HuH-7.5 (cell line): ENCODE results near the gene MDM2.

Source experiments
- DNase-seq: peaks from one replicate; pipeline ENCODE4 v3.0.0; 2011; ENCODE audit warnings: low spot score

MDM2 gene

DNA sequence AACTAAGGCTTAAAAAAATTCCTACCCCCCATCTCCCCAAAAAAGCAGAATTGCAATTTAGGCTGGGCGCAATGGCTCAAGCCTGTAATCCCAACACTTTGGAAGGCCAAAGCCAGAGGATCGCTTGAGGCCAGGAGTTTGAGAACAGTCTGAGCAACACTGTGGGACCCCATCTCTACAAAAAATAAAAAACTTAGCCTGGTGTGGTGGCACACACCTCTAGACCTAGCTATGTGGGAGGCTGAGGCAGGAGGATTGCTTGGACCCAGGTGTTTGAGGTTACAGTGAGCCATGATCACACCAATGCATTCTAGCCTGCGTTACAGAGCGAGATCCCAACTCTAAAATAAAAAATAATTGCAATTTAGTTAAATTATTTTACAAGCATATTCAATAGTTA, 70.9 kb downstream of the MDM2 start:
- no peak for DNase-seq

DNA sequence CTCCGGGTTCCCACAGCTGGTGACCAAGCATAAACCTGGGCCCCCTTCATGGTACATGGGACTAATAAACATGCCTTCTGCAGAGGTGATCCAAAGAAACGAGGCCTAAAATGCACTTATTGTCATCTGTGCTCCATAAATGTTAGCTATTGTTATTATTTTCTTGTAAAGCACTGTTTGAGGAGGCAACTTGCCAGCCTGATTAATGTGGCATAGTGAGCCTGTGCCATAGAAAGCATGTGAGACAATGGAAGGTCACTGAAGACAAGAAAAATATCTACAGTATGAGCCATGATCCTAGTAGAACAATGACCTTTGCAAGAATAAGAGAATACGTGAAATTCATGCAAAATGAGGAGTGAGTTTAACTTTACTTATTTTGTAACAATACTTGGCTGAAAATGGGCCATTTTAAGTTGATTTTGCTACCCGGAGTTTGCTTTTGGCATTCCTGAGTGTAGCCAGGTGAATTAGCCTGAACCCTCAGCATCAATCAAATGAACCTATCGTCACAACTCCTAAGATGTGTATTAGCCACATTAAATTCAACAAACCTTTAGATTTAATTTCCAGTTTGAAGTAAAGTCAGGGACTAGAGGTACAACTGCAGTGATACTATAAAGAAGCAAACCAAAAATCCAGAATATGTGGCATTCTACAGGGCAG, 72.8 kb downstream of the MDM2 start:
- no peak for DNase-seq

DNA sequence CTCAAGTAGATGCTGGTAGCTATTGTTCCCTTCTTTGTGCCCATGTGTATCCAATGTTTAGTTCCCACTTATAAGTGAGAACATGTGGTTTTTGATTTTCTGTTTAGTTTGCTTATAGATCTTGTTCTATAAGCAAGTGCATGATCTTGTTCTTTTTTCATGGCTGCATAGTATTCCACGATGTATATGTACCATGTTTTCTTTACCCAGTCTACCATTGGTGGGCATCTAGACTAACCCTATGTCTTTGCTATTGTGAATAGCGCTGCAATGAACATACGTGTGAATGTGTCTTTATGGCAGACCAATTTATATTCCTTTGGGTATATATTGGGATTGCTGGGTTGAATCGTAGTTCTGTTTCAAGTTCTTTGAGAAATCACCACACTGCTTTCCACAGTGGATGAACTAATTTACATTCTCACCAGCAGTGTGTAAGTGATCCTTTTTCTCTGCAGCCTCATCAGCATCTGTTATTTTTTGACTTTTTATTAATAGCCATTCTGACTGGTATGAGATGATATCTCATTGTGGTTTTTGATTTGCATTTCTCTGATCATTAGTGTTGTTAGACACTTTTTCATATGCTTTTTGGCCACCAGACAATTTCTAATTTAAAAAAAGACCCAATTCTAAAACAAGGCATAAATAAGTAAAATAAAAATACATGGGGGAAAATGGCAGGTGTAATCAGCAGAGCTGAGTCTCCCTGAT, 74.4 kb downstream of the MDM2 start:
- DNase-seq: no peak

DNA sequence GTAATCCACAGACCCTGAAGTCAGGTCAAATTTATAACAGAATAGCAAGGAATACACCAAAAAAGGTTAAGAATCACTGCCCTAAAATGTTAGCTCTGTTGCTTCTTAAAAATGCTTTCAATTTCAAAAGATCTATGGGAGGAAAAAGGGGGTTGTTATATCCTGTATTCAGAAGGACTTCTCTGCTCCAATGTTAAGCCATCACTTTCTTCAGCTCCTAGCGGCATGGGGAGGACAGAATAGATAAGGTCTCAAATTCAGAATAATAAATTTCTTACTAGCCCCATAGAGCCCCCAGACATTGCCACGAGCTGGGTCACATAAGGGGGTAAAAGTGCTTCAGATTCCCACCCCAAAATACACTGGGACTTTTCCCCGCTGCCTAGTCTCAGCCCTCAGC, 75.2 kb downstream of the MDM2 start:
- DNase-seq: no peak

DNA sequence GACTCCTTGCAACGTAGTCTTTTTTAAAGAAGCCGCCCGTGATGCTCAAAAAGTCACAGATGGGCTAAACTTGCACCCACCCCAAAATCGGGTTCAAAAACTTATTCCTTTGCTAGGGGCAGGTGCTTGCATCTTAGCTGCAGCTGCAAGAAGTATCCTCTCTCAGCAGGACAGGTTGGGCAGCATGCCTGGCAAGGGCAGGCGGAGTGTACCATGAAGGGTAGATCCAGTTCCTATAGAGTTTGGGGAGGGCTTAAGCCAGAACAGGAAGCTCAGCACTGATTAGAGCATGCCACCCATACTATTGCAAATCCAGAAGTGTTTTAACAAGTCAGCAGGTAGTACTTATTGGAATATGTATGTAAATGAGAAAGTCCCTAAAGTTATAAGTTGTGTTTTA, 76.3 kb downstream of the MDM2 start:
- no peak for DNase-seq

DNA sequence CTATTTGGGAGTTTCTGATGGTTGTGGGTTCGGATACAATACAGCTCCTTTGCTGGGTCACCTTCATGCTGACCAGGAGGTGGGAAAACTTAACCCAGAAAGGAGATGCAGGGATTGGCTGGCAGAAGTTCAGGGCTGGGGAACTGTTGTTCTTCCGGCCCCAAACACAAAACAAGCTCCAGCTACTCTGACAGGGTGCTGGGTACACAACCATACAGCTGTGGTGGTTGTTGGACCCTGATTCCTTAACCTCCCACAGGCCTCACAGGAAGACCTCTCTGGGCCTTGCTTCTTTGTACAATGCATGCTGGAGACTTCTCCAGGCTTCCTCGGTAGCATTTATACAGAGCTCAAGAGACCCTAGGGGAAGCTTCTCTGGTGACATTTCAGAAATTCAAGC, 77.4 kb downstream of the MDM2 start:
- no peak for DNase-seq

DNA sequence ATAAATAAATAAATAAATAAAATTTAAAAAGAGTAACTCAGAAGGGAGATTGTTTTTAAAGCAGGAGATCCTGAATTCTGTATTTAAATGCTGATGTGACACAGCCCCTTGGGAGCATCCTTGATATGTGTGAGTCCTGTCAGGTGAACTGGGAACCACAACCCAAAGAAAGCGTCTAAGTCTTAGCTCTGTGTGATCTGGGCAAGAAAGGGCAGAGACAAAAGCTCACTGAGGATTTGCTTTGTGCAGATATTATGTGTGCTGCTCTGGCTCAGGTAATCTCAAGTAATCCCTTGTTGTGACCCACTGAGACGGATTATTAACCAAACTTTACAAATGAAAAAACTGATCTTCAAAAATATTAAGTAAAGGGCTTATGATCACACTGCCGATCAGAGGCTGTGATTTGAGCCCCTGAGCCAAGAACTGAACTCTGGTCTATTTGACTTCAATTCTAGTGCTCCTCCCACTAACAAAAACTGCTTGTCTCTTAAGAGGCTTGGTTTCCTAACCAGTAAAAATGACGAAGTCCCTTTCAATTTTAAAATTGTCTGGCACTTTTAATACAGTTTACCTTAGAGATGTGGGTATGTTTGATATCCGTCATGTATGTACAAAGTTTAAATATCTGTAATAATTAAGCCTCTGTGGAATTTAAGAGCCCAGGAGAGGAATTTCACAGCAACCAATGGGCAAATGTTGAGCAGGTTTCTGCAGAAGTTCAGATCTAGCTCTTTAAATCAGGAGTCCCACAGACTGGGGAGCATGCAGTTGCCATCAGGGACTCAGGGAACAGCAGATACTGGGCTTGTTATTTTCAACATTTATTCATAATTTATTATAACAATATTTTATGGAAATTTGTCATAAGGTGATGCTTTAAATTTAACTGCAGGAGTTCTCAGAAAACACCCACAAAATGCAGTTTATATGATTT, 78.9 kb downstream of the MDM2 start:
- no peak for DNase-seq

DNA sequence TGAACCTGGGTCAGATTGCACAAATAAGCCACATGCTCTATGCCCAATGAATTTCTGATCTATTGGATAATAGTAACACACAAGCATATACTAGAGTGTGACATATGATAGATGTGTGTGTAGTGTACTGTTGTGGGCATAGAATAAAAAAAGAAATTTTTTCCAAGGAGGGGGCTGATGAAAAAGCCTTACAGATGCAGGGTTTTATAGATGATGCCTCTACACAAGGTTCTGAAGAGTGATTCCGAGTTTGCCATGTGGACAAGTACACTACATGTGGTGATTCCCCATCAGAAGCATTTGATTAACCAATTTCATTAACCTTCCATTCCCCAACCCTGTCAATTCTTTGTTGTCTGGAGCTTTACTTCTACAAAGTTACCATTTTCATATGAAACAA, 79.7 kb downstream of the MDM2 start:
- DNase-seq: no peak

DNA sequence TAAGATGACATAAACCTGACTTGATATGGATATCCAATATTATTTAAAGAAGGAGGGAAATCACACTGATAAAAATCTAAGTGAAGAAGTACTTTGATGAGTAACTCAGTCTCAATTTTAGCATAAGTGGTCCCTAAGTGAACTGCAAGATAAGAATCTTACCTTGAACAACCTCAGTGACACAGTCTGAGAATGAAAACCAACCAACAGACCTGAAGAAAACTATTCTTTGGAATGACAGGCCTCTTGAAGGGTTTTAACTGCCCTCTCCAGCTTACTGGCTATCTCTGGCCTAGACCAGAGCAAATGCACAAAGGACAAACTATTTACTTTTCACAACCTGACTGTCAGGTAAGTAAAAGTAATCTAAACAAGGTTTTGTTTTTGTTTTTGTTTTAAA, 80.3 kb downstream of the MDM2 start:
- DNase-seq: no peak

DNA sequence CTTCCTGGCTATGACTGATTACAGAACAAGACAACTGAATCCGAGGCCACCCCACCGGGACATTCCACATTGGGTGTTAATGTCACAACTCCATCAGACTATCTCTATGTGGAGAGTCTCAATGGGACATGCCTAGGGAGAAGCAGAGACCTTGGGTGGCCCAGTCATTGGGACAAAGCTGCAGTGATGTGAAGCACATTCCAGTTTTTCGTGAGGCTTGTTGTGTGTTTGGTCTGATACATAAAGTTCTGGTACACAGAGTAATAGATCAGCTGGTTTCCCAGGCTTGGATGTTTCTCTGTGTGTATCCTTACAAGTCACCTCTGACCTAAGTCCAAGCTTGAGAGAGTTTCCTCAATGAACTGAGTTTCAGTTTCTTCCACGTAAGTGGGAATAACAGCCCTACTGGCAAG, 82.7 kb downstream of the MDM2 start:
- no peak for DNase-seq

DNA sequence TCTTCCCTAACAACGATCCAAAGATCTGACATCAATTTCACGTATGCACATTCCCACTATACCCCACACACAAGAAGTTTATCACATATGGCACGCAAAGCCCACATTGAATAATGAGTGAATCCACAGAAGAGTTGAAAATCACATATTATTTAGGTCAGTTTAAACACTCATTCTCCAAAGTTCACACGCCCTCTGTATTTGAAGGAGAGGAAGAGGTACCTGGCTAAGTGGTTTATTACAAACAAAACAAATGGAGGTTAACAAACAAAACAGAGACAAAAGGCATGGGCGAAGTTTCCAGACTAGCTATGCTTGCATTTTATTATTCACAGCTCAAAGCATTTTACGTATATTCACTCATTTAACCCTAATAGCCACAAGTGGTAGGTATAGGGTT, 83.2 kb downstream of the MDM2 start:
- no peak for DNase-seq

DNA sequence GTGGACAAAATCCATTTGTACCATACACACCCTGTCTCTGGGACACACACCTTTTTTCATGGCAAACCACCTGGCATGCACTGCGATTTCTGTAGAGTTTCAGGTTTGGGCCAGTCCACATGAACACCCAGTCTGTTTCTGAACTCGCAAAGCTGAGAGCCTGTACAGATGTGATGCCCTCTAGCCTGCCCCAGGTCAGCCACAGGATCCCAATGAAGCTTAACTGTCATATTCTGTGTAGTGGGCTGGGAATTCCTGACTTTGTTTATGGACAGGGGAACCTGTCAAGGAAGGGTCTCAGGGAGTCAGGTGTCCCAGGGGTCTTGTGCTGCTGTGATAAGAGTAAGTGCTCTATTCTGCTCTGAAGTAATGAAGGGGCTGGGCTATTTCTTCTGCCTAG, 85.2 kb downstream of the MDM2 start:
- DNase-seq: no peak

DNA sequence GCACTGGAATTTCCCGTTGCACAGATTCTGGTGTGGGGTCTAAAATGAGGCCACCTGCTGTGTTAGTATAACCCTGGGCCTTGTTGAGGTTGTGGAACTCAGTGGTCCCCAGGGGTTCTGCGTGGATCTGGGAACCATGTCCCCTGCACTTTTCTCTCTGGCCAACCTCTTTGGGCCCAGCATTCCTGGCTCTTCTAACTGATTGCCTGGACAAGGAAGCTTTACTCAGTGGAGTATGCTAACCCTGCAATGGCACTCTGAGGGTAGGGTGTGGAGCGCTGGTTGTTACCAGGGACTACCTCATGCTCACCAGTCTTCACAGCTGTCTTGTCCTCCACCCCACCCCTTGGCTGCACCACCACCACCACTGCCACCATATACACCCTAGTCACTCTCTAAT, 85.8 kb downstream of the MDM2 start:
- DNase-seq: no peak

DNA sequence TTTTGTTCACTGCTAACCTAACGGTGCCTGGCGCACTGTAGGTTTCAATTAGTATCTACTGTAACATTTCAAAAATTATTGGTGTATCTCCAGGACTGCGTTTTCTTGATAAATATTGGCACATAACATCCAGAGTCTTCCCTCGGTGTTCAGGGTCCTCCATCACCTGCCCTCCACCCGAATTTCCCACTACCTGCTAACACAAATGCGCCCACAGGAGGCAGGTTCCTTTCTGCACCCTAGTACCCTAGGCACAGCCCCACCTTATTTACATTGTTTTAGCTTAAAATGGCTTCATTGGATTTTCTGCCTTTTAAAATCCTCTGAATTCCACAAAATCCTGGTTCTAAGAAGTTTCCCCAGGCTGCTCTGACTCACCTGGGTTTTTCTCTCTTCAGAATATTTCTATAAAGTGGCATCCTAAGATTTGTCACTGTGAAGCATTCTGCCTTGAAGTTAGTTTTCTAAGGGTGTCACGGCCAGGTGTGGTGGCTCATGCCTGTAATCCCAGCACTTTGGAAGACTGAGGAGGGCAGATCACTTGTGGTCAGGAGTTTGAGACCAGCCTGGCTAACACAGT, 86.4 kb downstream of the MDM2 start:
- DNase-seq: no peak

DNA sequence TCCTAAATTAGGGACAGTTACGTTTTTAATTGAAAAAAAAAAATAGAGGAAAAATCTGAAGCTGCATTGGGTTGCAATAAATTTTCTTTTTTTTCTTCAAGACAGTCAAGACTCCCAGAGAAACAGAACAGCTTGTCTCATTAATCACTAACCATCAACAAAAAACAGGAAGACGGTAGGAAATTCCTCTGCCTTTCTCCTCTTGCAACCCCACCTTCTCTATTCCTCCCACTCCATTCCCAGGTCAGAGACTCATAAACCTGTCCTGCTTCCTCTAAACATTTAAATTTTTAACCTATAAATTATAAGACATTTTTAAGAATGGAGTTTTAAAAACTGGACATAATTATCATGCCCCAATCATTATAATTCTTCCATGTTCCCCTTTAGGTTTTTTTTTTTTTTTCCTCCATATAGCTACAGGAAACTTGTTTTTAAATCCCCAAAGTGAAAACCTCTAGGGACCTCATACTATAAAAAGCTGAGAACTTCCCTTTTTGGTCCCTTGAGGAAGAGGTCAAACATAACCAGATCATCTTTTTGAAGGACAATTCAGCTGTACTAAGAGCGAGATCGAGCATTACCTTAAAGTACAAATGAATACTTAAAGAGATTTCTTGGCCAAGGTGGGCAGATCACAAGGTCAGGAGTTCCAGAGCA, 89.0 kb downstream of the MDM2 start:
- no peak for DNase-seq

DNA sequence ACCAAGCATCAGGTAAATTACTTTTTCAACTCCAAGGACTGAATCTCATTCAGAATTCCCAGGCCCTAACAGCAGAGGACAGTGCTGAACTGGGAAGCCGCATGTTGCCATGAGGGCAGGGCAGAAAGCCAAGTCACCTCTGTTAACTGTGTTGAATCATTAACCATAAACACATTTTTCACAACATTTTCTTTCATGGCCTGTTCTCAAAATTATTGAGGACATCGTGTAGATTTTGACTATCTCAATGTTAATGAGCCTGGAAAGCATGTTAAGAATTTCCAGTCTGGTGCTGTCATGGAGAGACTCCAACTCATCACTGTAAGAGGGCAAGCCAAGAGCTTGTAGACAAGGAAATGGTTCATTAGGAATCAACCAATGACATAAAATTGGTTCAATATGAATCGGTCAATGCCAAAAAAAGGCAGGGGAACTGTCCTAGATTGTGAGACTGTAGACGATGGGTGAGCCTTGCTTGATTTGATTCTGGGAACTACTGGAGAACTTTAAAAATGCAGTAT, 91.3 kb downstream of the MDM2 start:
- DNase-seq: peak; percentile 27

DNA sequence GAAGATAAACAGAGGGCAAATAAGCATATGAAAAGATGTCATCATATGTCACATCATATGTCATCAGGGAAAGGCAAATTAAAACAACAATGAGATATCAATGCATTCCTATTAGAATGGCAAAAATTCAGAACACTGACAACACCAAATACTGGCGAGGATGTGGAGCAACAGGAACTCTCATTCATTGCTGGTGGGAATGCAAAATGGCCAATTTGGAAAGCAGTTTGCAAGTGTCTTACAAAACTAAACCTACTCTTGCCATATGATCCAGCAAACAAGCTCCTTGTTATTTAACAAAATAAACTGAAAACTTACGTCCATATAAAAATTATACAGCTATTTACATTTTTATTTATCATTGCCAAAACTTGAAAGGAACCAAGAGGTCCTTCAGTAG, 92.3 kb downstream of the MDM2 start:
- DNase-seq: no peak
